ENCODE data around the gene TBC1D22B. TPM values are rescaled to one million over a fixed set of nuclear protein-coding genes. Genes with fewer than 3 reads are reported as not detected.

Gene TBC1D22B
- total and polyA plus RNA-seq, 9 of the 15 experiments (the other 6 are each of a cell fraction or from before 2014, with no cell fraction given) = 4.8 to 24.2 (median 13.5) TPM

GRCh38 chr6:37239950-37240713, 17.4 kb upstream of the TBC1D22B start (continued):
- TF ChIP-seq, protein P1, sequence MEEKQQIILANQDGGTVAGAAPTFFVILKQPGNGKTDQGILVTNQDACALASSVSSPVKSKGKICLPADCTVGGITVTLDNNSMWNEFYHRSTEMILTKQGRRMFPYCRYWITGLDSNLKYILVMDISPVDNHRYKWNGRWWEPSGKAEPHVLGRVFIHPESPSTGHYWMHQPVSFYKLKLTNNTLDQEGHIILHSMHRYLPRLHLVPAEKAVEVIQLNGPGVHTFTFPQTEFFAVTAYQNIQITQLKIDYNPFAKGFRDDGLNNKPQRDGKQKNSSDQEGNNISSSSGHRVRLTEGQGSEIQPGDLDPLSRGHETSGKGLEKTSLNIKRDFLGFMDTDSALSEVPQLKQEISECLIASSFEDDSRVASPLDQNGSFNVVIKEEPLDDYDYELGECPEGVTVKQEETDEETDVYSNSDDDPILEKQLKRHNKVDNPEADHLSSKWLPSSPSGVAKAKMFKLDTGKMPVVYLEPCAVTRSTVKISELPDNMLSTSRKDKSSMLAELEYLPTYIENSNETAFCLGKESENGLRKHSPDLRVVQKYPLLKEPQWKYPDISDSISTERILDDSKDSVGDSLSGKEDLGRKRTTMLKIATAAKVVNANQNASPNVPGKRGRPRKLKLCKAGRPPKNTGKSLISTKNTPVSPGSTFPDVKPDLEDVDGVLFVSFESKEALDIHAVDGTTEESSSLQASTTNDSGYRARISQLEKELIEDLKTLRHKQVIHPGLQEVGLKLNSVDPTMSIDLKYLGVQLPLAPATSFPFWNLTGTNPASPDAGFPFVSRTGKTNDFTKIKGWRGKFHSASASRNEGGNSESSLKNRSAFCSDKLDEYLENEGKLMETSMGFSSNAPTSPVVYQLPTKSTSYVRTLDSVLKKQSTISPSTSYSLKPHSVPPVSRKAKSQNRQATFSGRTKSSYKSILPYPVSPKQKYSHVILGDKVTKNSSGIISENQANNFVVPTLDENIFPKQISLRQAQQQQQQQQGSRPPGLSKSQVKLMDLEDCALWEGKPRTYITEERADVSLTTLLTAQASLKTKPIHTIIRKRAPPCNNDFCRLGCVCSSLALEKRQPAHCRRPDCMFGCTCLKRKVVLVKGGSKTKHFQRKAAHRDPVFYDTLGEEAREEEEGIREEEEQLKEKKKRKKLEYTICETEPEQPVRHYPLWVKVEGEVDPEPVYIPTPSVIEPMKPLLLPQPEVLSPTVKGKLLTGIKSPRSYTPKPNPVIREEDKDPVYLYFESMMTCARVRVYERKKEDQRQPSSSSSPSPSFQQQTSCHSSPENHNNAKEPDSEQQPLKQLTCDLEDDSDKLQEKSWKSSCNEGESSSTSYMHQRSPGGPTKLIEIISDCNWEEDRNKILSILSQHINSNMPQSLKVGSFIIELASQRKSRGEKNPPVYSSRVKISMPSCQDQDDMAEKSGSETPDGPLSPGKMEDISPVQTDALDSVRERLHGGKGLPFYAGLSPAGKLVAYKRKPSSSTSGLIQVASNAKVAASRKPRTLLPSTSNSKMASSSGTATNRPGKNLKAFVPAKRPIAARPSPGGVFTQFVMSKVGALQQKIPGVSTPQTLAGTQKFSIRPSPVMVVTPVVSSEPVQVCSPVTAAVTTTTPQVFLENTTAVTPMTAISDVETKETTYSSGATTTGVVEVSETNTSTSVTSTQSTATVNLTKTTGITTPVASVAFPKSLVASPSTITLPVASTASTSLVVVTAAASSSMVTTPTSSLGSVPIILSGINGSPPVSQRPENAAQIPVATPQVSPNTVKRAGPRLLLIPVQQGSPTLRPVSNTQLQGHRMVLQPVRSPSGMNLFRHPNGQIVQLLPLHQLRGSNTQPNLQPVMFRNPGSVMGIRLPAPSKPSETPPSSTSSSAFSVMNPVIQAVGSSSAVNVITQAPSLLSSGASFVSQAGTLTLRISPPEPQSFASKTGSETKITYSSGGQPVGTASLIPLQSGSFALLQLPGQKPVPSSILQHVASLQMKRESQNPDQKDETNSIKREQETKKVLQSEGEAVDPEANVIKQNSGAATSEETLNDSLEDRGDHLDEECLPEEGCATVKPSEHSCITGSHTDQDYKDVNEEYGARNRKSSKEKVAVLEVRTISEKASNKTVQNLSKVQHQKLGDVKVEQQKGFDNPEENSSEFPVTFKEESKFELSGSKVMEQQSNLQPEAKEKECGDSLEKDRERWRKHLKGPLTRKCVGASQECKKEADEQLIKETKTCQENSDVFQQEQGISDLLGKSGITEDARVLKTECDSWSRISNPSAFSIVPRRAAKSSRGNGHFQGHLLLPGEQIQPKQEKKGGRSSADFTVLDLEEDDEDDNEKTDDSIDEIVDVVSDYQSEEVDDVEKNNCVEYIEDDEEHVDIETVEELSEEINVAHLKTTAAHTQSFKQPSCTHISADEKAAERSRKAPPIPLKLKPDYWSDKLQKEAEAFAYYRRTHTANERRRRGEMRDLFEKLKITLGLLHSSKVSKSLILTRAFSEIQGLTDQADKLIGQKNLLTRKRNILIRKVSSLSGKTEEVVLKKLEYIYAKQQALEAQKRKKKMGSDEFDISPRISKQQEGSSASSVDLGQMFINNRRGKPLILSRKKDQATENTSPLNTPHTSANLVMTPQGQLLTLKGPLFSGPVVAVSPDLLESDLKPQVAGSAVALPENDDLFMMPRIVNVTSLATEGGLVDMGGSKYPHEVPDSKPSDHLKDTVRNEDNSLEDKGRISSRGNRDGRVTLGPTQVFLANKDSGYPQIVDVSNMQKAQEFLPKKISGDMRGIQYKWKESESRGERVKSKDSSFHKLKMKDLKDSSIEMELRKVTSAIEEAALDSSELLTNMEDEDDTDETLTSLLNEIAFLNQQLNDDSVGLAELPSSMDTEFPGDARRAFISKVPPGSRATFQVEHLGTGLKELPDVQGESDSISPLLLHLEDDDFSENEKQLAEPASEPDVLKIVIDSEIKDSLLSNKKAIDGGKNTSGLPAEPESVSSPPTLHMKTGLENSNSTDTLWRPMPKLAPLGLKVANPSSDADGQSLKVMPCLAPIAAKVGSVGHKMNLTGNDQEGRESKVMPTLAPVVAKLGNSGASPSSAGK (IDR thresholded peaks at IDR 0.05) = no peak
- TF ChIP-seq NFIX (CRISPR knock-in tag; IDR thresholded peaks at IDR 0.05; ENCODE audit: low read depth) (peak; percentile 87), NFXL1 (CRISPR knock-in tag; IDR thresholded peaks at IDR 0.05) (no peak), ARID1B (IDR thresholded peaks at IDR 0.05) (peak; percentile 76), XRCC3 (IDR thresholded peaks at IDR 0.05) (no peak), KDM4B (IDR thresholded peaks at IDR 0.05; ENCODE audit: borderline replicate concordance in 2 of 2, low read depth in 1 of 2) (no peak), CCAR2 (IDR thresholded peaks at IDR 0.05; ENCODE audit: low read depth, low read length) (no peak), RFX7 (CRISPR knock-in tag; IDR thresholded peaks at IDR 0.05) (no peak), PYGO2 (tag; IDR thresholded peaks at IDR 0.05) (peak; percentile 73), ZBTB1 (CRISPR knock-in tag; IDR thresholded peaks at IDR 0.05; ENCODE audit: borderline replicate concordance, low read depth) (no peak), TBP (optimal IDR thresholded peaks at IDR 0.05; ENCODE audit: low read depth, low read length) (peak; percentile 56), ASH1L (IDR thresholded peaks at IDR 0.05; ENCODE audit: borderline replicate concordance, low read depth, partially characterized antibody) (no peak), MEIS2 (IDR thresholded peaks at IDR 0.05; ENCODE audit: partially characterized antibody) (peak; percentile 76), ZFP36 (IDR thresholded peaks at IDR 0.05; ENCODE audit: low read depth, low read length, partially characterized antibody) (no peak)
- TF ChIP-seq, protein P2, sequence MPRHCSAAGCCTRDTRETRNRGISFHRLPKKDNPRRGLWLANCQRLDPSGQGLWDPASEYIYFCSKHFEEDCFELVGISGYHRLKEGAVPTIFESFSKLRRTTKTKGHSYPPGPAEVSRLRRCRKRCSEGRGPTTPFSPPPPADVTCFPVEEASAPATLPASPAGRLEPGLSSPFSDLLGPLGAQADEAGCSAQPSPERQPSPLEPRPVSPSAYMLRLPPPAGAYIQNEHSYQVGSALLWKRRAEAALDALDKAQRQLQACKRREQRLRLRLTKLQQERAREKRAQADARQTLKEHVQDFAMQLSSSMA (CRISPR knock-in tag; IDR thresholded peaks at IDR 0.05) = no peak
